AG04450 (cell line): ENCODE results near the gene OSM. TPM values are rescaled to one million over a fixed set of nuclear protein-coding genes. Genes with fewer than 3 reads are reported as not detected.

Experiments
- CTCF ChIA-PET: fragments of 300-600, 350-600 bp; formaldehyde crosslinking; extraction: SDS; loops from one replicate; lab custom pipeline; 2022; ENCODE audit warnings: antibody characterized with exemption, inconsistent platforms; lab: Charles Lee
- POLR2A ChIA-PET: fragments of 350-600 bp; formaldehyde crosslinking; extraction: SDS; loops from one replicate; lab custom pipeline; 2021; ENCODE audit warnings: antibody characterized with exemption, inconsistent platforms; lab: Yijun Ruan, JAX
- DNase-seq: peaks from one replicate; pipeline ENCODE4 v3.0.0-alpha.2; 2011; ENCODE audit warnings: low read depth, low spot score
- H3K27ac ChIP-seq: one replicate; pipeline ENCODE4 v1.5.1; 2012; ENCODE audit warnings: low read depth, low read length, control low read depth
- H3K27me3 ChIP-seq: one replicate; pipeline ENCODE4 v1.6.0; 2012; ENCODE audit warnings: low read length; ENCODE audit not compliant: control insufficient read depth, insufficient read depth
- H3K4me3 ChIP-seq: 2 replicates; pipeline ENCODE4 v1.5.1; 2011; ENCODE audit warnings: mild to moderate bottlenecking, low read depth, low read length, control low read depth
- H3K9me3 ChIP-seq: 2 replicates; pipeline ENCODE4 v1.5.1; 2012; ENCODE audit warnings: low read length; ENCODE audit not compliant: control insufficient read depth, insufficient read depth
- CTCF ChIP-seq: IDR thresholded peaks from 2 replicates; pipeline ENCODE4 v1.5.1; 2011; ENCODE audit warnings: low read depth, low read length, control low read depth, inconsistent platforms
- polyA plus RNA-seq: library from polyadenylated mRNA; depleted of rRNA; stranded (reverse); fragments of >200 nt; gene quantifications from 2 replicates; pipeline ENCODE4 v1.2.3, GENCODE V29; 2011

Gene OSM
- polyA plus RNA-seq, 1 experiment, result not detected

GRCh38 chr22:30233582-30233981 lies 33.1 kb downstream of the OSM start:
- no peak for DNase-seq
- no peak overlapping the region for H3K27ac ChIP-seq
- peaks cover 4% of the 10 kb centered on the region; the same call in 1 of the 2 replicates for H3K9me3 ChIP-seq
- H3K4me3 ChIP-seq, result no peak overlapping the region
- H3K27me3 ChIP-seq, result no peaks in the 10 kb centered on the region
- ChIA-PET CTCF (no interaction called here), POLR2A (interaction anchor here (2.2 kb wide), 1 partner anchor 13 kb away, joined by 5 read pairs; the partner anchor contains the start of gene LIF)
- TF ChIP-seq CTCF, result no peak

GRCh38 chr22:30232716-30233218 lies 33.9 kb downstream of the OSM start:
- no peak for TF ChIP-seq CTCF
- ChIA-PET POLR2A (no interaction called here), CTCF (no interaction called here)
- Histone ChIP-seq H3K9me3 (peaks cover 4% of the 10 kb centered on the region; the same call in 1 of the 2 replicates), H3K27me3 (no peaks in the 10 kb centered on the region), H3K4me3 (no peak overlapping the region), H3K27ac (no peak overlapping the region)
- no peak for DNase-seq

- DNase-seq, result no peak
- H3K27me3 ChIP-seq, result no peaks in the 10 kb centered on the region
- ChIA-PET POLR2A (interaction anchor here (1.1 kb wide), 1 partner anchor 35 kb away, joined by 3 read pairs; no protein-coding TSS in a partner anchor), CTCF (interaction anchor here (1.0 kb wide), 1 partner anchor 22 kb away, joined by 3 read pairs; no protein-coding TSS in a partner anchor)
- TF ChIP-seq CTCF, result no peak
- no peak overlapping the region for H3K27ac ChIP-seq
- no peak overlapping the region for H3K4me3 ChIP-seq
- H3K9me3 ChIP-seq, result no peaks in the 10 kb centered on the region
Measured at GRCh38 chr22:30230787-30231461, 35.7 kb downstream of the OSM start.

GRCh38 chr22:30230330-30230729 lies 36.3 kb downstream of the OSM start:
- ChIA-PET POLR2A (no interaction called here), CTCF (interaction anchor here (1.0 kb wide), 1 partner anchor 23 kb away, joined by 3 read pairs; no protein-coding TSS in a partner anchor)
- Histone ChIP-seq H3K4me3 (no peak overlapping the region), H3K27ac (no peak overlapping the region), H3K27me3 (no peaks in the 10 kb centered on the region), H3K9me3 (peaks cover 5% of the 10 kb centered on the region)
- no peak for TF ChIP-seq CTCF
- DNase-seq, result no peak
